HEK293T (cell line): ENCODE measurements around the gene SEMA5A.

Experiments used
- BHLHE40 ChIP-seq: fragments of 450-650 bp; IDR thresholded peaks from 2 replicates; pipeline ENCODE4 v1.6.1; 2016; ENCODE audit warnings: mild to moderate bottlenecking, moderate library complexity, borderline replicate concordance
- CTBP1 ChIP-seq: fragments of 450-650 bp; IDR thresholded peaks from 2 replicates; pipeline ENCODE4 v1.6.1; 2016; ENCODE audit warnings: borderline replicate concordance
- FOXA1 ChIP-seq: fragments of 450-650 bp; IDR thresholded peaks from 2 replicates; pipeline ENCODE4 v1.6.1; 2016; ENCODE audit warnings: mild to moderate bottlenecking
- FOXK2 ChIP-seq: fragments of 450-650 bp; IDR thresholded peaks from 2 replicates; pipeline ENCODE4 v1.6.1; 2016; ENCODE audit warnings: mild to moderate bottlenecking
- FOXM1 ChIP-seq: fragments of 450-650 bp; IDR thresholded peaks from 2 replicates; pipeline ENCODE4 v1.6.1; 2017; ENCODE audit warnings: mild to moderate bottlenecking, borderline replicate concordance
- L3MBTL2 ChIP-seq: fragments of 450-650 bp; conservative IDR thresholded peaks from 2 replicates; pipeline ENCODE4 v1.6.1; 2016; ENCODE audit warnings: mild to moderate bottlenecking
- SP1 ChIP-seq: fragments of 450-650 bp; IDR thresholded peaks from 2 replicates; pipeline ENCODE4 v1.6.1; 2017
- SUZ12 ChIP-seq: fragments of 450-650 bp; IDR thresholded peaks from 2 replicates; pipeline ENCODE4 v1.6.1; 2016; ENCODE audit warnings: mild to moderate bottlenecking

- TF ChIP-seq FOXM1 (no peak), BHLHE40 (no peak), FOXK2 (no peak), SUZ12 (no peak), L3MBTL2 (no peak), FOXA1 (no peak), SP1 (no peak), CTBP1 (no peak)
These were observed 89.9 kb downstream of the SEMA5A start for GRCh38 chr5:9455826-9456434.
